HepG2 (cell line): ENCODE data around the gene LMCD1. TPM values are rescaled to one million over a fixed set of nuclear protein-coding genes. Genes with fewer than 3 reads are reported as not detected.

Experiments
- ETV5 ChIP-seq: IDR thresholded peaks from 2 replicates; pipeline ENCODE4 v1.6.1; 2018; ENCODE audit warnings: missing biosample characterization, missing genetic modification reagents, inconsistent platforms, borderline replicate concordance
- FOXA3 ChIP-seq: IDR thresholded peaks from 2 replicates; pipeline ENCODE4 v1.6.1; 2016; ENCODE audit warnings: missing genetic modification reagents, missing compliant biosample characterization
- HCFC1 ChIP-seq: fragments of 150-350 bp; IDR thresholded peaks from 2 replicates; pipeline ENCODE4 v1.6.1; 2014; ENCODE audit warnings: low read depth, low read length
- HMGXB3 ChIP-seq: sonication (generic); formaldehyde crosslinking; IDR thresholded peaks from 2 replicates; pipeline ENCODE4 v1.4.0; 2020; ENCODE audit warnings: missing genetic modification reagents, borderline replicate concordance
- HMGXB4 ChIP-seq, 2 experiments: sonication (generic) in 1 of 2; formaldehyde crosslinking in 1 of 2; IDR thresholded peaks; 2 replicates each; pipeline versions ENCODE4 v1.4.0 to v1.6.1; 2018 to 2020; ENCODE audit warnings: missing genetic modification reagents in 2 of 2, borderline replicate concordance in 1 of 2, low read depth in 1 of 2, mild to moderate bottlenecking in 1 of 2, missing biosample characterization in 1 of 2
- IRX3 ChIP-seq: sonication (generic); formaldehyde crosslinking; IDR thresholded peaks from 2 replicates; pipeline ENCODE4 v1.8.1; 2023; ENCODE audit warnings: mild to moderate bottlenecking, low read depth, missing genetic modification reagents, borderline replicate concordance
- NFYB ChIP-seq: sonication (generic); formaldehyde crosslinking; IDR thresholded peaks from 2 replicates; pipeline ENCODE4 v1.4.0; 2020; ENCODE audit warnings: missing genetic modification reagents
- NR2F6 ChIP-seq, 2 experiments: IDR thresholded peaks; 2 replicates each; pipeline ENCODE4 v1.6.1; 2016; ENCODE audit warnings: antibody characterized with exemption in 1 of 2, mild to moderate bottlenecking in 1 of 2
- PCBP2 ChIP-seq: fragments of 200-400 bp; formaldehyde crosslinking; optimal IDR thresholded peaks from 2 replicates; pipeline ENCODE3; 2018; ENCODE audit warnings: low read length, low read depth; ENCODE audit not compliant: poor library complexity, severe bottlenecking
- RNF2 ChIP-seq: fragments of 450-650 bp; conservative IDR thresholded peaks from 2 replicates; pipeline ENCODE4 v1.6.1; 2016; ENCODE audit warnings: low read depth
- TERF1 ChIP-seq: sonication (generic); formaldehyde crosslinking; IDR thresholded peaks from 2 replicates; pipeline ENCODE4 v1.8.0; 2022; ENCODE audit warnings: mild to moderate bottlenecking, missing genetic modification reagents, moderate library complexity
- U2AF1 ChIP-seq: fragments of 200-400 bp; formaldehyde crosslinking; optimal IDR thresholded peaks from 2 replicates; pipeline ENCODE3; 2017; ENCODE audit warnings: mild to moderate bottlenecking, low read depth, low read length
- ZMYM4 ChIP-seq: sonication (generic); formaldehyde crosslinking; IDR thresholded peaks from 2 replicates; pipeline ENCODE4 v1.8.1; 2023; ENCODE audit warnings: mild to moderate bottlenecking, missing genetic modification reagents
- ZNF816 ChIP-seq: sonication (generic); formaldehyde crosslinking; IDR thresholded peaks from 2 replicates; pipeline ENCODE4 v1.8.0; 2022; ENCODE audit warnings: missing genetic modification reagents, mild to moderate bottlenecking, borderline replicate concordance
- ZNF839 ChIP-seq: sonication (generic); formaldehyde crosslinking; IDR thresholded peaks from 2 replicates; pipeline ENCODE4 v1.4.0; 2020; ENCODE audit warnings: missing genetic modification reagents, mild to moderate bottlenecking, borderline replicate concordance
- polyA plus RNA-seq, 8 experiments: library from polyadenylated mRNA; depleted of rRNA in 3 of 8; stranded (reverse) in 7 of 8; unstranded in 1 of 8; fragments of >200 nt; fragmentation: Illumina TruSeq in 4 of 8; extraction: Trizol in 4 of 8; gene quantifications; 2 replicates each; pipeline versions ENCODE4 v1.2.1 to v1.2.3, GENCODE V29; 2011 to 2016; ENCODE audit warnings: low read depth in 4 of 8, missing spikeins in 1 of 8, mixed read lengths in 1 of 8; ENCODE audit not compliant: insufficient read depth in 1 of 8
- total RNA-seq, 5 experiments: library from RNA; depleted of rRNA; stranded (reverse); fragments of >200 nt; fragmentation: Illumina TruSeq; extraction: Trizol; gene quantifications; 2 replicates each; pipeline ENCODE4 v1.2.3, GENCODE V29; 2016; ENCODE audit warnings: low read depth in 1 of 5

Gene LMCD1
- total and polyA plus RNA-seq, 2 of the 13 experiments (the other 11 are each of a cell fraction or from before 2014, with no cell fraction given): 6.2 to 7.1 TPM

GRCh38 chr3:8501371-8502131 is at the start of gene LMCD1 (continued):
- 0 out of 2 replicates have a peak, but pooled peaks have one; percentile 42 for TF ChIP-seq HMGXB3 (CRISPR knock-in tag)
- TF ChIP-seq U2AF1: no peak
- no peak; the same call in 1 of the 2 replicates for TF ChIP-seq TERF1
- no peak; the same call in 1 of the 2 replicates for TF ChIP-seq IRX3 (CRISPR knock-in tag)
- TF ChIP-seq ZNF816 (CRISPR knock-in tag): peak; percentile 88; the same call in 1 of the 2 replicates
- peak; percentile 43 to 49; a peak in 2 of 4 replicates for TF ChIP-seq HMGXB4 (CRISPR knock-in tag; IDR thresholded peaks at IDR 0.05; ENCODE audit: borderline replicate concordance in 1 of 2, low read depth in 1 of 2)
- no peak for TF ChIP-seq PCBP2
- TF ChIP-seq NR2F6 (IDR thresholded peaks at IDR 0.05): no peak
- TF ChIP-seq NR2F6 (CRISPR knock-in tag; IDR thresholded peaks at IDR 0.05): peak; percentile 32; the same call in 1 of the 2 replicates
- peak; percentile 97 for TF ChIP-seq NFYB (CRISPR knock-in tag)
- no peak for TF ChIP-seq ZNF839 (CRISPR knock-in tag)
- TF ChIP-seq ZMYM4 (CRISPR knock-in tag): peak; percentile 97
- 0 out of 2 replicates have a peak, but pooled peaks have one; percentile 19 for TF ChIP-seq ETV5 (CRISPR knock-in tag)
- no peak for TF ChIP-seq HCFC1
- peak; percentile 97 for TF ChIP-seq RNF2
- TF ChIP-seq FOXA3 (CRISPR knock-in tag): peak; percentile 32; the same call in 1 of the 2 replicates
